CD4-positive, alpha-beta T cell (primary cell): ENCODE measurements around the gene DDIT4. TPM values are rescaled to one million over a fixed set of nuclear protein-coding genes. Genes with fewer than 3 reads are reported as not detected.
A peak's percentile ranks its signal among the peaks of the same experiment; 100 is the strongest.

Source experiments
- ATAC-seq: fragments of 200-7000 bp; cut with Tn5 transposase; one replicate; pipeline ENCODE4 v1.10.0; 2022; ENCODE audit warnings: mild to moderate bottlenecking; ENCODE audit not compliant: poor library complexity
- CTCF ChIA-PET: fragments of 350-600 bp; sonication (Branson Sonifier 250); formaldehyde crosslinking; loops from one replicate; lab custom pipeline; 2021; ENCODE audit warnings: antibody characterized with exemption, inconsistent platforms; lab: Charles Lee
- POLR2A ChIA-PET: fragments of 350-600 bp; sonication (Branson Sonifier 250); formaldehyde crosslinking; loops from one replicate; lab custom pipeline; 2021; ENCODE audit warnings: antibody characterized with exemption, inconsistent platforms; lab: Charles Lee
- DNase-seq, 14 experiments: peaks; one replicate each; pipeline ENCODE4 v3.0.0-alpha.2; 2013 to 2020; ENCODE audit warnings: mixed read lengths in 2 of 14
- H3K27ac ChIP-seq, 2 donors: one replicate each; pipeline versions ENCODE4 v1.5.1 to v1.7.0; 2013; ENCODE audit warnings: low read length in 2 of 2, low read depth in 1 of 2, mild to moderate bottlenecking in 1 of 2
- H3K27me3 ChIP-seq, 2 experiments: 1 replicate in 1 of 2; 2 replicates in 1 of 2; pipeline versions ENCODE4 v1.6.1 to v1.7.0; 2013; ENCODE audit warnings: low read length in 2 of 2, control low read depth in 1 of 2, mild to moderate bottlenecking in 1 of 2, moderate library complexity in 1 of 2; ENCODE audit not compliant: insufficient read depth in 2 of 2, control insufficient read depth in 1 of 2
- H3K36me3 ChIP-seq: one replicate; pipeline ENCODE4 v1.6.1; 2013; ENCODE audit warnings: low read length, control low read depth; ENCODE audit not compliant: insufficient read depth
- H3K4me1 ChIP-seq: one replicate; pipeline ENCODE4 v1.6.1; 2013; ENCODE audit warnings: low read length, control low read depth; ENCODE audit not compliant: insufficient read depth
- H3K4me3 ChIP-seq: one replicate; pipeline ENCODE4 v1.5.1; 2013; ENCODE audit warnings: mild to moderate bottlenecking, low read length, moderate library complexity
- H3K9me3 ChIP-seq, 2 experiments: 1 replicate in 1 of 2; 2 replicates in 1 of 2; pipeline versions ENCODE4 v1.6.1 to v1.7.0; 2013; ENCODE audit warnings: low read length in 2 of 2, mild to moderate bottlenecking in 2 of 2, control low read depth in 1 of 2, moderate library complexity in 1 of 2; ENCODE audit not compliant: control insufficient read depth in 1 of 2, insufficient read depth in 1 of 2
- H3K27ac Mint-ChIP-seq: one replicate; pipeline ENCODE4 v1.8.0; 2020; ENCODE audit warnings: mixed read lengths
- H3K27me3 Mint-ChIP-seq: one replicate; pipeline ENCODE4 v1.8.0; 2021; ENCODE audit warnings: mixed read lengths
- H3K36me3 Mint-ChIP-seq: one replicate; pipeline ENCODE4 v1.8.0; 2021; ENCODE audit warnings: low read depth, mixed read lengths
- H3K4me1 Mint-ChIP-seq: one replicate; pipeline ENCODE4 v1.8.0; 2021; ENCODE audit warnings: low read depth, mixed read lengths
- H3K4me3 Mint-ChIP-seq: one replicate; pipeline ENCODE4 v1.8.0; 2020; ENCODE audit warnings: mild to moderate bottlenecking, mixed read lengths
- H3K9me3 Mint-ChIP-seq: one replicate; pipeline ENCODE4 v1.8.0; 2020; ENCODE audit warnings: mixed read lengths
- CTCF ChIP-seq: fragments of 200-600 bp; IDR thresholded peaks from one replicate; pipeline ENCODE4 v1.8.0; 2022; ENCODE audit warnings: antibody characterized with exemption, mild to moderate bottlenecking
- intact Hi-C, 2 experiments: fragments of 100-400 bp; cut with DNase I in 1 of 2; cut with micrococcal nuclease in 1 of 2; formaldehyde crosslinking; loops; one replicate each; pipeline versions ENCODE4 v1.15.1 to v1.9.0; 2023 to 2025; cut with DNase I, micrococcal nuclease
- total RNA-seq, 174 experiments: library from RNA in 2 of 174; stranded (reverse) in 2 of 174; gene quantifications; one replicate each; pipeline ENCODE4 v1.2.3 and lab custom pipeline; 2021 to 2026

The DDIT4 gene
- total RNA-seq, 2 experiments from 2014 or later = 427 to 436 TPM

- DNase-seq = peak in 3 of 14 experiments; percentile 42 to 58 (median 55)
- POLR2A ChIA-PET = interaction anchor here (0.8 to 4.7 kb wide), 9 partner anchors 12 to 95 kb away, joined by 3 to 53 read pairs (median 9); partner anchors contain the start of gene DDIT4
- Histone ChIP-seq H3K4me3 (no peak overlapping the region), H3K36me3 (no peaks in the 10 kb centered on the region), H3K27ac (peak overlapping the region in 1 of 2 donors; percentile 80), H3K9me3 (no peaks in the 10 kb centered on the region), H3K27me3 (no peaks in the 10 kb centered on the region), H3K4me1 (peaks cover 75% of the 10 kb centered on the region)
- H3K36me3 Mint-ChIP-seq = no peaks in the 10 kb centered on the region
- H3K4me3 Mint-ChIP-seq = peak overlapping the region; percentile 84
- H3K9me3 Mint-ChIP-seq = no peaks in the 10 kb centered on the region
- no peaks in the 10 kb centered on the region for H3K27me3 Mint-ChIP-seq
- peak; percentile 22 for ATAC-seq
- H3K4me1 Mint-ChIP-seq = peaks cover 62% of the 10 kb centered on the region
- H3K27ac Mint-ChIP-seq = peak overlapping the region; percentile 85
- intact Hi-C loops = loop anchor here in 1 of 2 experiments (2.0 to 5.0 kb wide), 4 partner anchors 13 to 45 kb away; partner anchors contain the start of genes ANAPC16 and ASCC1
- CTCF ChIA-PET = interaction anchor here (1.0 to 2.4 kb wide), 3 partner anchors 10 to 70 kb away, joined by 3 to 20 read pairs (median 3); partner anchors contain the start of gene DDIT4
- TF ChIP-seq CTCF = no peak
Observed at GRCh38 chr10:72261784-72262404, 11.8 kb upstream of the DDIT4 start.

- H3K27ac Mint-ChIP-seq = peak overlapping the region; percentile 85
- H3K4me1 ChIP-seq = peaks cover 62% of the 10 kb centered on the region
- peak; percentile 19 for ATAC-seq
Observed at GRCh38 chr10:72263613-72264241, 10.0 kb upstream of the DDIT4 start.

More at GRCh38 chr10:72263613-72264241, 10.0 kb upstream of the DDIT4 start:
- Mint-ChIP-seq H3K27me3 (no peaks in the 10 kb centered on the region), H3K36me3 (no peaks in the 10 kb centered on the region), H3K9me3 (no peaks in the 10 kb centered on the region), H3K4me3 (peak overlapping the region; percentile 86), H3K4me1 (peaks cover 57% of the 10 kb centered on the region)
- DNase-seq = peak in 10 of 14 experiments; percentile 25 to 83 (median 53)
- Histone ChIP-seq H3K9me3 (no peaks in the 10 kb centered on the region), H3K27ac (no peak overlapping the region), H3K27me3 (no peaks in the 10 kb centered on the region), H3K4me3 (no peak overlapping the region), H3K36me3 (no peaks in the 10 kb centered on the region)
- CTCF ChIA-PET = interaction anchor here (1.5 to 3.8 kb wide), 3 partner anchors 10 to 73 kb away, joined by 3 to 12 read pairs (median 10); partner anchors contain the start of gene DDIT4
- intact Hi-C loops = loop anchor here in 1 of 2 experiments (2.0 to 5.0 kb wide), 3 partner anchors 15 to 46 kb away; partner anchors contain the start of genes ANAPC16 and ASCC1
- TF ChIP-seq CTCF = no peak
- POLR2A ChIA-PET = interaction anchor here (0.7 to 2.8 kb wide), 6 partner anchors 10 to 68 kb away, joined by 3 to 17 read pairs (median 4); partner anchors contain the start of gene DDIT4
